ENCODE results near the gene COPS2. TPM values are rescaled to one million over a fixed set of nuclear protein-coding genes. Genes with fewer than 3 reads are reported as not detected.

COPS2 gene
- polyA plus RNA-seq, 1 donor (not counting 4 experiments of a cell fraction or from before 2014, with no cell fraction given), result 114 TPM

GRCh38 chr15:49164865-49165264, 9.5 kb upstream of the COPS2 start:
- DNase-seq (ENCODE audit: low read depth, low spot score), result no peak
- peaks cover under 1% of the 10 kb centered on the region for H3K79me2 ChIP-seq (ENCODE audit: control insufficient read depth, insufficient read depth, low read length)
- H3K4me1 ChIP-seq (ENCODE audit: control insufficient read depth, extremely low read depth, insufficient read depth, low read length), result peaks cover 6% of the 10 kb centered on the region
- H3K4me3 ChIP-seq (ENCODE audit: control insufficient read depth in 2 of 3, extremely low read depth in 1 of 3, insufficient read depth in 2 of 3, low read depth in 1 of 3, low read length in 3 of 3), result no peak overlapping the region
- no peaks in the 10 kb centered on the region for H3K9me1 ChIP-seq (ENCODE audit: control insufficient read depth, extremely low read depth, insufficient read depth, low read length)
- H4K20me1 ChIP-seq (ENCODE audit: control insufficient read depth, extremely low read depth, insufficient read depth, low read length), result no peaks in the 10 kb centered on the region
- no peak overlapping the region for H3K27ac ChIP-seq (ENCODE audit: control insufficient read depth, insufficient read depth, low read length)
- no peak overlapping the region for H3K9ac ChIP-seq (ENCODE audit: control insufficient read depth, extremely low read depth, insufficient read depth, low read length)
- TF ChIP-seq EZH2 (IDR thresholded peaks at IDR 0.05; ENCODE audit: low read length) (no peak), CTCF (optimal IDR thresholded peaks at IDR 0.05 in 1 of 3, IDR thresholded peaks at IDR 0.05 in 1 of 3, conservative IDR thresholded peaks at IDR 0.05 in 1 of 3; ENCODE audit: extremely low read depth in 1 of 3, insufficient read depth in 2 of 3, low read length in 3 of 3) (no peak)
- FAIRE-seq, result no peak
- H3K27me3 ChIP-seq (ENCODE audit: control insufficient read depth, extremely low read depth, insufficient read depth, low read length), result no peaks in the 10 kb centered on the region
- no peak overlapping the region for H3K4me2 ChIP-seq (ENCODE audit: control insufficient read depth, extremely low read depth, insufficient read depth, low read depth, low read length)
- dilution Hi-C loops (cut with MboI; ENCODE audit: extremely low pct_ligation_motif_present, low sequenced_read_pairs), result no loop called here
- no peaks in the 10 kb centered on the region for H3K9me3 ChIP-seq (ENCODE audit: control insufficient read depth, low read depth, low read length)
- no peaks in the 10 kb centered on the region for H3K36me3 ChIP-seq (ENCODE audit: control insufficient read depth in 2 of 2, extremely low read depth in 1 of 2, insufficient read depth in 2 of 2, low read length in 2 of 2)
- H2AFZ ChIP-seq (ENCODE audit: control insufficient read depth, low read length), result no peak overlapping the region

- Histone ChIP-seq H3K9me1 (ENCODE audit: control insufficient read depth, extremely low read depth, insufficient read depth, low read length) (no peaks in the 10 kb centered on the region), H3K9ac (ENCODE audit: control insufficient read depth, extremely low read depth, insufficient read depth, low read length) (no peak overlapping the region), H3K9me3 (ENCODE audit: control insufficient read depth, low read depth, low read length) (no peaks in the 10 kb centered on the region), H3K36me3 (ENCODE audit: control insufficient read depth in 2 of 2, extremely low read depth in 1 of 2, insufficient read depth in 2 of 2, low read length in 2 of 2) (no peaks in the 10 kb centered on the region), H3K27ac (ENCODE audit: control insufficient read depth, insufficient read depth, low read length) (no peak overlapping the region), H4K20me1 (ENCODE audit: control insufficient read depth, extremely low read depth, insufficient read depth, low read length) (no peaks in the 10 kb centered on the region), H3K4me3 (ENCODE audit: control insufficient read depth in 2 of 3, extremely low read depth in 1 of 3, insufficient read depth in 2 of 3, low read depth in 1 of 3, low read length in 3 of 3) (no peak overlapping the region), H2AFZ (ENCODE audit: control insufficient read depth, low read length) (no peak overlapping the region), H3K79me2 (ENCODE audit: control insufficient read depth, insufficient read depth, low read length) (peaks cover 3% of the 10 kb centered on the region), H3K27me3 (ENCODE audit: control insufficient read depth, extremely low read depth, insufficient read depth, low read length) (no peaks in the 10 kb centered on the region), H3K4me2 (ENCODE audit: control insufficient read depth, extremely low read depth, insufficient read depth, low read depth, low read length) (no peak overlapping the region), H3K4me1 (ENCODE audit: control insufficient read depth, extremely low read depth, insufficient read depth, low read length) (no peaks in the 10 kb centered on the region)
- no peak for FAIRE-seq
- TF ChIP-seq CTCF (optimal IDR thresholded peaks at IDR 0.05 in 1 of 3, IDR thresholded peaks at IDR 0.05 in 1 of 3, conservative IDR thresholded peaks at IDR 0.05 in 1 of 3; ENCODE audit: extremely low read depth in 1 of 3, insufficient read depth in 2 of 3, low read length in 3 of 3) (no peak), EZH2 (IDR thresholded peaks at IDR 0.05; ENCODE audit: low read length) (no peak)
- dilution Hi-C loops (cut with MboI; ENCODE audit: extremely low pct_ligation_motif_present, low sequenced_read_pairs), result no loop called here
- DNase-seq (ENCODE audit: low read depth, low spot score), result no peak
These were observed 8.3 kb upstream of the COPS2 start for GRCh38 chr15:49163678-49164077.

All from keratinocyte (primary cell).